ENCODE results near the gene TRERF1.

DNA sequence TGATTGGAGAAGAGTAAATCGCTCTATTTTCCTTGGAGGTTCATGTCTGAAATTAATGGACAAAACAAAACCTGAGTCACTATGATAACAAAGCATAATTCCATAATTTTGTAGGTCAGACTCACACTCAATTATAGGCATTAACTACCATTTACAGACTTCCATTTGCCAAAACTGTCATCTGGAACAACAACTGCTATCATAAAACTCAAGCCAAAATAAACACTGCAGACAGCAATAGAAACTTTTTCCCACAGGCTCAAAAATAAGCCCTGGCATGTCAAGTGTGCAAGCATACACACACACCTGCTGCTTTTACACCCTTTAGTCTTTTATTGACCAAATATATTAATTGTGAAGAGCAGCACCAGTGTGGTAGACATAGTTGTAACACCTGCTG is 241.2 kb downstream of the TRERF1 start:
- TF ChIP-seq, protein P1, sequence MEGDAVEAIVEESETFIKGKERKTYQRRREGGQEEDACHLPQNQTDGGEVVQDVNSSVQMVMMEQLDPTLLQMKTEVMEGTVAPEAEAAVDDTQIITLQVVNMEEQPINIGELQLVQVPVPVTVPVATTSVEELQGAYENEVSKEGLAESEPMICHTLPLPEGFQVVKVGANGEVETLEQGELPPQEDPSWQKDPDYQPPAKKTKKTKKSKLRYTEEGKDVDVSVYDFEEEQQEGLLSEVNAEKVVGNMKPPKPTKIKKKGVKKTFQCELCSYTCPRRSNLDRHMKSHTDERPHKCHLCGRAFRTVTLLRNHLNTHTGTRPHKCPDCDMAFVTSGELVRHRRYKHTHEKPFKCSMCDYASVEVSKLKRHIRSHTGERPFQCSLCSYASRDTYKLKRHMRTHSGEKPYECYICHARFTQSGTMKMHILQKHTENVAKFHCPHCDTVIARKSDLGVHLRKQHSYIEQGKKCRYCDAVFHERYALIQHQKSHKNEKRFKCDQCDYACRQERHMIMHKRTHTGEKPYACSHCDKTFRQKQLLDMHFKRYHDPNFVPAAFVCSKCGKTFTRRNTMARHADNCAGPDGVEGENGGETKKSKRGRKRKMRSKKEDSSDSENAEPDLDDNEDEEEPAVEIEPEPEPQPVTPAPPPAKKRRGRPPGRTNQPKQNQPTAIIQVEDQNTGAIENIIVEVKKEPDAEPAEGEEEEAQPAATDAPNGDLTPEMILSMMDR (IDR thresholded peaks at IDR 0.05), result no peak
- TF ChIP-seq POLR2A (IDR thresholded peaks at IDR 0.05), result no peak
